GM23248 (cell line): ENCODE data around the gene ASF1B. TPM values are rescaled to one million over a fixed set of nuclear protein-coding genes. Genes with fewer than 3 reads are reported as not detected.

Source experiments
- DNase-seq: peaks from one replicate; pipeline ENCODE4 v3.0.0-alpha.2; 2015
- H2AFZ ChIP-seq: fragments of 200-600 bp; sonication (generic); 2 replicates; pipeline ENCODE4 v1.6.1; 2016; ENCODE audit warnings: antibody characterized with exemption
- H3F3A ChIP-seq: fragments of 200-600 bp; sonication (generic); 2 replicates; pipeline ENCODE4 v1.6.1; 2016; ENCODE audit warnings: mild to moderate bottlenecking, antibody characterized with exemption, mixed run types; ENCODE audit not compliant: insufficient read depth
- H3K27ac ChIP-seq: fragments of 200-600 bp; sonication (generic); 2 replicates; pipeline ENCODE4 v1.5.1; 2016; ENCODE audit warnings: mild to moderate bottlenecking
- H3K27me3 ChIP-seq: fragments of 200-600 bp; sonication (generic); replicated peaks from 2 replicates; pipeline ENCODE4 v1.6.1; 2016; ENCODE audit warnings: mild to moderate bottlenecking; ENCODE audit not compliant: insufficient read depth
- H3K36me3 ChIP-seq: fragments of 200-600 bp; sonication (generic); 2 replicates; pipeline ENCODE4 v1.6.1; 2016; ENCODE audit warnings: low read depth, mild to moderate bottlenecking
- H3K4me1 ChIP-seq: fragments of 200-600 bp; sonication (generic); 2 replicates; pipeline ENCODE4 v1.6.1; 2016; ENCODE audit warnings: mild to moderate bottlenecking; ENCODE audit not compliant: insufficient read depth
- H3K4me2 ChIP-seq: fragments of 200-600 bp; sonication (generic); one replicate; pipeline ENCODE4 v1.6.1; 2016; ENCODE audit warnings: mild to moderate bottlenecking; ENCODE audit not compliant: unreplicated experiment
- H3K4me3 ChIP-seq: fragments of 200-600 bp; sonication (generic); 2 replicates; pipeline ENCODE4 v1.5.1; 2016; ENCODE audit warnings: mild to moderate bottlenecking
- H3K79me2 ChIP-seq: fragments of 200-600 bp; sonication (generic); 2 replicates; pipeline ENCODE4 v1.6.1; 2016; ENCODE audit warnings: mild to moderate bottlenecking; ENCODE audit not compliant: insufficient read depth
- H3K9ac ChIP-seq: fragments of 200-600 bp; sonication (generic); 2 replicates; pipeline ENCODE4 v1.6.1; 2016; ENCODE audit warnings: mild to moderate bottlenecking
- H3K9me2 ChIP-seq: fragments of 200-600 bp; sonication (generic); 2 replicates; pipeline ENCODE4 v1.6.1; 2016; ENCODE audit warnings: mixed run types, mild to moderate bottlenecking, moderate library complexity; ENCODE audit not compliant: insufficient read depth
- H3K9me3 ChIP-seq: fragments of 200-600 bp; sonication (generic); one replicate; pipeline ENCODE4 v1.6.1; 2017; ENCODE audit warnings: low read depth
- H4K20me1 ChIP-seq: fragments of 200-600 bp; sonication (generic); 2 replicates; pipeline ENCODE4 v1.6.0; 2016; ENCODE audit not compliant: insufficient read depth
- EZH2 ChIP-seq: fragments of 200-600 bp; sonication (generic); IDR thresholded peaks from 2 replicates; pipeline ENCODE4 v1.6.1; 2018; ENCODE audit warnings: antibody characterized with exemption, mild to moderate bottlenecking; ENCODE audit not compliant: insufficient read depth, poor library complexity, severe bottlenecking
- EZH2phosphoT487 ChIP-seq: fragments of 200-600 bp; sonication (generic); IDR thresholded peaks from 2 replicates; pipeline ENCODE4 v1.6.1; 2018; ENCODE audit warnings: antibody characterized with exemption, moderate library complexity, mild to moderate bottlenecking, low read depth; ENCODE audit not compliant: insufficient read depth
- WGBS, 2 experiments: methylation state at CpG; one replicate each; pipeline ENCODE4 v1.1.6; 2015 to 2017; ENCODE audit warnings: low lambda C conversion rate in 2 of 2, low coverage in 1 of 2; ENCODE audit errors: missing lambda C conversion rate in 2 of 2; 5-methylcytosine and 5-hydroxymethylcytosine counted together
- in situ Hi-C: fragments of 300-500 bp; cut with MboI; formaldehyde crosslinking; loops from 2 replicates; pipeline ENCODE4 v1.15.0; 2020
- polyA plus RNA-seq: library from polyadenylated mRNA; unstranded; fragments of >200 nt; fragmentation: Nextera tagmentation; extraction: Ambion mirVana; gene quantifications from 2 replicates; pipeline ENCODE4 v1.2.1, GENCODE V29; 2016
- total RNA-seq: library from RNA; depleted of rRNA; stranded (reverse); fragments of >200 nt; shearing (Covaris generic); gene quantifications from 2 replicates; pipeline ENCODE4 v1.2.3, GENCODE V29; 2014

Gene ASF1B
- total and polyA plus RNA-seq, 2 experiments from 2014 or later = 11.2 to 19.0 TPM

- Histone ChIP-seq H3K4me2 (no peak overlapping the region), H3K79me2 (peaks cover 6% of the 10 kb centered on the region; the same call in 1 of the 2 replicates), H3K27ac (no peak overlapping the region), H3K4me3 (no peak overlapping the region), H4K20me1 (no peaks in the 10 kb centered on the region), H3K9me3 (no peaks in the 10 kb centered on the region), H3K9me2 (no peaks in the 10 kb centered on the region), H3F3A (peaks cover under 1% of the 10 kb centered on the region; the same call in 1 of the 2 replicates), H2AFZ (no peak overlapping the region), H3K27me3 (no peaks in the 10 kb centered on the region), H3K4me1 (peaks cover 15% of the 10 kb centered on the region), H3K9ac (no peak overlapping the region), H3K36me3 (no peaks in the 10 kb centered on the region)
- DNase-seq = no peak
- TF ChIP-seq EZH2phosphoT487 = no peak
- 90 to 92% methylated on average over 12 of the region's 12 CpGs for WGBS, 2 experiments
- in situ Hi-C loops = no loop called here
Observed at GRCh38 chr19:14152713-14153112, 16.3 kb upstream of the ASF1B start.

GRCh38 chr19:14150770-14151661 lies 14.6 kb upstream of the ASF1B start:
- 96% methylated on average over 22 to 44 of the region's 47 CpGs for WGBS, 2 experiments
- in situ Hi-C loops = no loop called here
- peaks cover 9% of the 10 kb centered on the region; the same call in 1 of the 2 replicates for H3F3A ChIP-seq

GRCh38 chr19:14150041-14150769 lies 13.8 kb upstream of the ASF1B start:
- Histone ChIP-seq H3K27ac (peak overlapping the region; percentile 44; the same call in 1 of the 2 replicates), H3K4me3 (peak overlapping the region; percentile 56), H2AFZ (peak overlapping the region; percentile 84), H3K9me2 (no peaks in the 10 kb centered on the region), H3K27me3 (no peaks in the 10 kb centered on the region), H3K4me1 (peaks cover 31% of the 10 kb centered on the region), H3K4me2 (peak overlapping the region; percentile 84), H4K20me1 (no peaks in the 10 kb centered on the region), H3K36me3 (no peaks in the 10 kb centered on the region), H3F3A (peaks cover 9% of the 10 kb centered on the region; the same call in 1 of the 2 replicates), H3K9ac (peak overlapping the region; percentile 77), H3K79me2 (peaks cover 14% of the 10 kb centered on the region; the same call in 1 of the 2 replicates), H3K9me3 (no peaks in the 10 kb centered on the region)
- in situ Hi-C loops = no loop called here
- 65 to 68% methylated on average over 9 to 10 of the region's 10 CpGs for WGBS, 2 experiments
- TF ChIP-seq EZH2 = no peak
- TF ChIP-seq EZH2phosphoT487 = no peak
- DNase-seq = no peak

More at GRCh38 chr19:14150770-14151661, 14.6 kb upstream of the ASF1B start:
- TF ChIP-seq EZH2 (no peak), EZH2phosphoT487 (no peak)
- Histone ChIP-seq H3K79me2 (peaks cover 6% of the 10 kb centered on the region; the same call in 1 of the 2 replicates), H2AFZ (no peak overlapping the region), H3K9ac (no peak overlapping the region), H3K27me3 (no peaks in the 10 kb centered on the region), H3K9me3 (no peaks in the 10 kb centered on the region), H4K20me1 (no peaks in the 10 kb centered on the region), H3K4me1 (peaks cover 31% of the 10 kb centered on the region), H3K4me2 (no peak overlapping the region), H3K36me3 (no peaks in the 10 kb centered on the region), H3K27ac (no peak overlapping the region), H3K4me3 (no peak overlapping the region), H3K9me2 (no peaks in the 10 kb centered on the region)
- DNase-seq = no peak

- Histone ChIP-seq H4K20me1 (no peaks in the 10 kb centered on the region), H2AFZ (peak overlapping the region; percentile 84), H3K4me1 (peaks cover 31% of the 10 kb centered on the region), H3K4me2 (peak overlapping the region; percentile 84), H3K4me3 (peak overlapping the region; percentile 56), H3K27me3 (no peaks in the 10 kb centered on the region), H3K9ac (peak overlapping the region; percentile 77), H3K9me3 (no peaks in the 10 kb centered on the region), H3K9me2 (no peaks in the 10 kb centered on the region), H3F3A (peaks cover 9% of the 10 kb centered on the region; the same call in 1 of the 2 replicates), H3K27ac (peak overlapping the region; percentile 44), H3K36me3 (no peaks in the 10 kb centered on the region), H3K79me2 (peaks cover 15% of the 10 kb centered on the region; the same call in 1 of the 2 replicates)
- 13 to 14% methylated on average over 21 of the region's 21 CpGs for WGBS, 2 experiments
- TF ChIP-seq EZH2 (no peak), EZH2phosphoT487 (no peak)
- in situ Hi-C loops = no loop called here
- DNase-seq = peak; percentile 51
Observed at GRCh38 chr19:14149509-14149994, 13.2 kb upstream of the ASF1B start.
